Psoas muscle (tissue), 8 donors: ENCODE measurements around the gene AOPEP. TPM values are rescaled to one million over a fixed set of nuclear protein-coding genes. Genes with fewer than 3 reads are reported as not detected.

Experiments
- ATAC-seq, 4 donors: fragments of 200-7000 bp; cut with Tn5 transposase; one replicate each; pipeline ENCODE4 v1.9.1; 2020; ENCODE audit warnings: moderate library complexity in 3 of 4, mild to moderate bottlenecking in 2 of 4
- DNase-seq, 2 donors: peaks; one replicate each; pipeline ENCODE4 v3.0.0-alpha.2; 2020
- H3K27ac ChIP-seq: fragments of 200-600 bp; one replicate; pipeline ENCODE4 v1.8.0; 2022
- H3K27me3 ChIP-seq, 3 donors: fragments of 200-600 bp in 1 of 3; one replicate each; pipeline versions ENCODE4 v1.6.1 to v1.8.0; 2013 to 2022; ENCODE audit warnings: low read length in 2 of 3, mild to moderate bottlenecking in 2 of 3, moderate library complexity in 1 of 3; ENCODE audit not compliant: insufficient read depth in 3 of 3
- H3K36me3 ChIP-seq, 2 donors: fragments of 200-600 bp in 1 of 2; one replicate each; pipeline versions ENCODE4 v1.6.1 to v1.8.0; 2013 to 2022; ENCODE audit warnings: low read depth in 1 of 2, mild to moderate bottlenecking in 1 of 2, moderate library complexity in 1 of 2; ENCODE audit not compliant: insufficient read depth in 1 of 2
- H3K4me1 ChIP-seq: fragments of 200-600 bp; one replicate; pipeline ENCODE4 v1.8.0; 2022
- H3K4me3 ChIP-seq: fragments of 200-600 bp; one replicate; pipeline ENCODE4 v1.8.0; 2022; ENCODE audit warnings: mild to moderate bottlenecking
- H3K9me3 ChIP-seq: fragments of 200-600 bp; one replicate; pipeline ENCODE4 v1.8.0; 2022
- WGBS, 3 donors: extraction: QIAGEN DNeasy Blood & Tissue Kit; methylation state at CpG; one replicate each; pipeline versions ENCODE4 v1.1.6 to v1.1.7; 2013; 5-methylcytosine and 5-hydroxymethylcytosine counted together
- intact Hi-C, 2 donors: fragments of 100-400 bp; cut with DNase I; formaldehyde crosslinking; loops; one replicate each; pipeline versions ENCODE4 v1.11.0 to v1.14.2; 2022
- polyA plus RNA-seq, 3 donors: library from polyadenylated mRNA; stranded (reverse); fragments of 200-250 nt; gene quantifications; one replicate each; pipeline ENCODE4 v1.2.3, GENCODE V29; 2013
- total RNA-seq, 4 donors: library from RNA; stranded (reverse); fragmentation: NEBNext Ultra II Directional in 2 of 4; extraction: Animal tissue kit (Norgen Biotek cat#: 25700) in 2 of 4; gene quantifications; one replicate each; pipeline versions ENCODE4 v1.2.1 to v1.2.4, GENCODE V29; 2021 to 2023
- TF ChIP-seq, protein P1 (sequence below): fragments of 200-600 bp; IDR thresholded peaks from one replicate; pipeline ENCODE4 v1.8.0; 2022; ENCODE audit warnings: antibody characterized with exemption
- donor health status: healthy with polysubstance abuse.
- donor health status: DM: no; HTN: no; CAD: no; lungs with moderate emphysema.
- donor health status: Bipolar disorder and iron deficiency.
- donor health status: healthy.
- donor health status: DM: yes; HTN: yes; CAD: no.
- donor health status: DM: no; HTN: no; CAD: no.
- donor health status: DM: no; HTN: no; CAD: no.
- donor health status: DM: yes; HTN: yes; CAD: no.

The AOPEP gene
- total and polyA plus RNA-seq, 7 donors: 46.4 to 96.9 (median 78.6) TPM

DNA sequence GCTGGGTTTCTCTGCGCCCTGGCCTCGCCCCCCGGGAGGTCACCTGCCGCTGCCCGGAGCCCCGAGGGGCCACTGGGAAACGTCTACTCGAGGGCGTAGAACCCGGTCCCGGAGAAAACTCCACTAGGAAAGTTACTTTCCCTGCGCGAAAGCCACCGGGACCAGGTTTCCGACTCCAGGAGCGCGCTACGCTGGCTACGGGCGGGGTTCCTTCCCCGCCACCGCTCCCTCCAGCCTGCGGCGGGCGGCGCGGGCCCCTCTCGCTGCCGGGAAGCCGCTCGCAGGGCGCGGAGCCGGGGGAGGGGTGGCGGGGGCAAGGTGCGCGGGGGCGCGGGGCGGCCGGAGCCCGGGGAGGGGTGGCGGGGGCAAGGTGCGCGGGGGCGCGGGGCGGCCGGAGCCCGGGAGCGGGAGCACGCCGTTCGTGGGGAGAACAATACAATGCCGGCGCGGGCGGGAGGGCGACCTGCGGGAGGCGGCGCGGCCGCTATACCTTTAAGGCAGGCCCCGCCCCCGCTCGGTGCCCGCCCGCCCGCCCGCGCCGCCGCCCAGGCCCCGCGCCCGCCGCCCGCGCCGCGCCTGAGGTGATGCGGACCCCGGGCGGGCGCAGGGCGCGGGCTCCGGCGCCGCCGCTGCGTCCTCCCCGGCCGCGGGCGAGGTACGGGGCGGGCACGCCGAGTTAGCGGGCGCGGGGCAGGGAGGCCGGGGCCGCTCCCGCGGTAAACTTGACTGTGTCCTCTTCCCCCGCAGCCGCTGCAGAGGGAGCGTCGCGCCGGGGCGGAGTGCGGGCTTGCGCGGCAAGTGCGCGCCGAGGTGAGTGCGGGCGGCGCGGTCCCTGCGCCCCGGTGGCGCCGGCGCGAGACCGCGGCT lies 278.1 kb downstream of the AOPEP start:
- Histone ChIP-seq H3K4me3 (peak overlapping the region; percentile 86), H3K9me3 (no peaks in the 10 kb centered on the region), H3K27ac (peak overlapping the region; percentile 93), H3K4me1 (peaks cover 16% of the 10 kb centered on the region), H3K36me3 (peaks cover 3 to 5% of the 10 kb centered on the region in 2 donors), H3K27me3 (no peaks in the 10 kb centered on the region)
- intact Hi-C loops: loop anchor here in 1 of 2 donors (5.0 to 10.0 kb wide), 4 partner anchors 43 to 220 kb away; no protein-coding TSS in a partner anchor
- TF ChIP-seq, protein P1, sequence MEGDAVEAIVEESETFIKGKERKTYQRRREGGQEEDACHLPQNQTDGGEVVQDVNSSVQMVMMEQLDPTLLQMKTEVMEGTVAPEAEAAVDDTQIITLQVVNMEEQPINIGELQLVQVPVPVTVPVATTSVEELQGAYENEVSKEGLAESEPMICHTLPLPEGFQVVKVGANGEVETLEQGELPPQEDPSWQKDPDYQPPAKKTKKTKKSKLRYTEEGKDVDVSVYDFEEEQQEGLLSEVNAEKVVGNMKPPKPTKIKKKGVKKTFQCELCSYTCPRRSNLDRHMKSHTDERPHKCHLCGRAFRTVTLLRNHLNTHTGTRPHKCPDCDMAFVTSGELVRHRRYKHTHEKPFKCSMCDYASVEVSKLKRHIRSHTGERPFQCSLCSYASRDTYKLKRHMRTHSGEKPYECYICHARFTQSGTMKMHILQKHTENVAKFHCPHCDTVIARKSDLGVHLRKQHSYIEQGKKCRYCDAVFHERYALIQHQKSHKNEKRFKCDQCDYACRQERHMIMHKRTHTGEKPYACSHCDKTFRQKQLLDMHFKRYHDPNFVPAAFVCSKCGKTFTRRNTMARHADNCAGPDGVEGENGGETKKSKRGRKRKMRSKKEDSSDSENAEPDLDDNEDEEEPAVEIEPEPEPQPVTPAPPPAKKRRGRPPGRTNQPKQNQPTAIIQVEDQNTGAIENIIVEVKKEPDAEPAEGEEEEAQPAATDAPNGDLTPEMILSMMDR: no peak
- 0 to 1% (median 1%) methylated on average over 34 to 120 of the region's 133 CpGs for WGBS, 3 donors
- peak; percentile 61 to 75 for DNase-seq
- peak; percentile 19 to 55 (median 44) for ATAC-seq

DNA sequence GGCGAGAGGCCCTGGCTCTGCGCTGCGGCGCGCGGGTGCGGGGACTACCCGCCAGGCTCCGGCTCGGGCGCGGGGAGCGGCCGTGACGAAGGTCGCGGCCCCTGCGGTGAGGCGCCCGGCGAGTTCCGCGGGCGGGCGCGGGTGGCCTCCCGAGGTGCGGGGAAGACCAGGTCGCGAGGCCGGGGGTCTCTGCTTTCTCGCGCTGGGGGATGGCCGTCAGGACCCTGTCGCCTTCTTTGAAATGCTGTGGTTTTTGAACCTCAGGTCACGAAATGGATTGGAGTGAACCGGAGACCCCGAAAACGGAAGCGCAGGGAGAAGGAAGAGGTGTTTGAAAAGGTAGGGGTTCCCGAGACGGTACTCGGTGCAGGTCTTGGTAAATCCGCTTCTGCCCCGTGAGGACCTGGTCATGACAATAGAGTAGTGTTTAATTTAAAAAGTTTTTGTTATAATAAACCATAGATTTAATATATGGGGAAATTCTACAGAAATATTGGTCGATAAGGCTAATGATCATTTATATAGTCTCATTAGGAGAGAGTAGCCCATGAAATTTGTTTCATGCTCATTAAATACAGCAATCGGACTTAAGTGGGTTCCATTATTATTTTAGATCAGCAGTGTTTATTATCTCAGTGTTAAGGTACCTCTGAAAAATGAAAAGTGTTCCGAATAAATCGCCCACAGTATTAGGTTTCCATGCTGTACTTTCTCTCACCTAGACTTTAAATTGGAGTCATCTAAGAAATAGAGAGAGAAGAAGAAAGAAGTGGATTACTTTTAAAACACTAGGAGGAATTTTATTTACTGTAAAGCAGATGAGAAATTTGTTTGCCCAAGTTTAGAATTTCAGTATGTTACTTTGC lies 279.0 kb downstream of the AOPEP start:
- no peaks in the 10 kb centered on the region for H3K9me3 ChIP-seq

DNA sequence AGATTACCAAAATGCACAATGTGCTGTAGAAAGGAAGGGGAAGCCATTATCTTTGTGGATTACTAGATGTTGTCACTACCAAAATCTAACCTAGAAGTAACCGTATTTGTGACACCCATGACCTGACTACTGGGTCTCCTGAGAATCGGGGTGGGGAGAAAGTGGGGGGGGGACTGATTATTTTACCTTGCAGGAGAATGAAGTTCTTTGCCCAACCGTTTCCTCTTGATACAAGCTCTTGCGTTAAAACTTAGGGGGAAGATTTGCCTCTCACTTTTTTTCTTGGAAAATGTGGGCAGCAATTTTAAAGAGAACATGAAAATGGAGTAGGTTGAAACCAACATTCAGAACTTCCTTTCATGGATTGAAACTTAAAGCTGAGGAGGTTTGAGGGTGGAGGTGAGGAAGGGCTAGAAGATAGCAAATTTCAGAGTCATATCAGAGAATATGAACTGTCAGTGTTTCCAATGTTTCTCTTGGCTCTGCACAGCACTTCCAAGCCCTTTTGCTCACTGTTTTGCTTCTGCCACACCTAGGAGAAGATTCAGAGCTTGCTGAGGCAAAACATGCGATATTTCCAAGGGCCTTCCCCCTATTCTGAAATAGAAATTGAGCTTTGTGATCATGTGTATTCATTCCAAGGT lies 280.8 kb downstream of the AOPEP start:
- Histone ChIP-seq H3K4me3 (peak overlapping the region; percentile 86), H3K36me3 (peaks cover 3 to 13% of the 10 kb centered on the region in 2 donors), H3K4me1 (peaks cover 42% of the 10 kb centered on the region), H3K27me3 (no peaks in the 10 kb centered on the region), H3K9me3 (no peaks in the 10 kb centered on the region), H3K27ac (peak overlapping the region; percentile 93)
- ATAC-seq: peak in 2 of 4 donors; percentile 2 to 4
- TF ChIP-seq, protein P1: no peak
- intact Hi-C loops: loop anchor here (1.0 to 10.0 kb wide), 8 partner anchors 17 to 224 kb away; no protein-coding TSS in a partner anchor
- DNase-seq: no peak
- WGBS, 3 donors: 11 to 19% (median 13%) methylated on average over 5 of the region's 5 CpGs

More for the DNA sequence above, 279.0 kb downstream of the AOPEP start:
- ATAC-seq (peak in 3 of 4 donors; percentile 19 to 29 (median 21)), DNase-seq (no peak)
- TF ChIP-seq, protein P1: no peak
- peaks cover 3 to 5% of the 10 kb centered on the region in 2 donors for H3K36me3 ChIP-seq
- peak overlapping the region; percentile 93 for H3K27ac ChIP-seq
- H3K4me1 ChIP-seq: peaks cover 24% of the 10 kb centered on the region
- intact Hi-C loops: loop anchor here (2.0 to 10.0 kb wide), 7 partner anchors 19 to 221 kb away; no protein-coding TSS in a partner anchor
- H3K27me3 ChIP-seq: no peaks in the 10 kb centered on the region
- WGBS, 3 donors: 2 to 5% (median 2%) methylated on average over 29 to 49 of the region's 49 CpGs
- H3K4me3 ChIP-seq: peak overlapping the region; percentile 86

DNA sequence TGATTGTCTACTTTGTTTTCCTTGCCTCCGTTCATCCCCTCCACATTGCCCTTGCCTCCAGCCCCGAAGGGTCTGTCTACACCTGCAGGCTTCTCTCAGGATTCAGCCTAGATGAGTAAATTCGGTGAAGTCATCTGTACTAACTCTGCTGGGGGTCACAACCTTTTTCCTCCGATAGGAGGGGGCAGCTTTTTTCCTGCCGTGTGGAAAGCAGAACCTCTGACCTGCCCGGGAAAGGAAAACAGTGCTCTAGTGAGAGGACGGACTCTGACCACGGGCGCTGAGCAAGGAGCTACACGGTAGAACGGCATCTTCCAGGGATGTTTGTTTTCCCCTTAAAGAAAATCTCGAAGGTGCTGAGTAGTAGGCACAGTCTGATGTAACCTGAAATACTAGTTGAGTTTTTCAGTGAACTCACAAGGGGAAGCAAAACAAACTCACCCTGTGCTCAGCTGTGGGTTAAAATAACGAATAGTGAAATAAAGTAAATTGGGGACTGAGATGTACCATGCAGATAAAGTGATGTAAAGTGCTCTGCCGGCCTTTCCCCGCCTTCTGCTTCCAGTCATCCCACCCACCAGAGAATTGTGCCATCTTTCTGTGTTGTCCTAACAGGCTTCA lies 281.8 kb downstream of the AOPEP start:
- peak in 1 of 2 donors; percentile 46 for DNase-seq
- TF ChIP-seq, protein P1: no peak

More for the DNA sequence above, 281.8 kb downstream of the AOPEP start:
- Histone ChIP-seq H3K36me3 (peaks cover 3 to 13% of the 10 kb centered on the region in 2 donors), H3K4me3 (peak overlapping the region; percentile 86), H3K4me1 (peaks cover 51% of the 10 kb centered on the region), H3K9me3 (no peaks in the 10 kb centered on the region), H3K27ac (peak overlapping the region; percentile 93), H3K27me3 (no peaks in the 10 kb centered on the region)
- ATAC-seq: peak in 2 of 4 donors; percentile 2 to 4
- WGBS, 3 donors: 14 to 18% (median 15%) methylated on average over 15 of the region's 15 CpGs
- intact Hi-C loops: loop anchor here in 1 of 2 donors (5.0 to 10.0 kb wide), 4 partner anchors 39 to 223 kb away; no protein-coding TSS in a partner anchor
